Hepatic stellate cell (primary cell): ENCODE data around the gene ZBTB47.
A peak's percentile ranks its signal among the peaks of the same experiment; 100 is the strongest.

Source experiments
- DNase-seq: peaks from one replicate; pipeline ENCODE4 v3.0.0; 2011; ENCODE audit warnings: low spot score

ZBTB47 gene

GRCh38 chr3:42699511-42699971 is 46.0 kb downstream of the ZBTB47 start:
- DNase-seq = peak; percentile 6

DNA sequence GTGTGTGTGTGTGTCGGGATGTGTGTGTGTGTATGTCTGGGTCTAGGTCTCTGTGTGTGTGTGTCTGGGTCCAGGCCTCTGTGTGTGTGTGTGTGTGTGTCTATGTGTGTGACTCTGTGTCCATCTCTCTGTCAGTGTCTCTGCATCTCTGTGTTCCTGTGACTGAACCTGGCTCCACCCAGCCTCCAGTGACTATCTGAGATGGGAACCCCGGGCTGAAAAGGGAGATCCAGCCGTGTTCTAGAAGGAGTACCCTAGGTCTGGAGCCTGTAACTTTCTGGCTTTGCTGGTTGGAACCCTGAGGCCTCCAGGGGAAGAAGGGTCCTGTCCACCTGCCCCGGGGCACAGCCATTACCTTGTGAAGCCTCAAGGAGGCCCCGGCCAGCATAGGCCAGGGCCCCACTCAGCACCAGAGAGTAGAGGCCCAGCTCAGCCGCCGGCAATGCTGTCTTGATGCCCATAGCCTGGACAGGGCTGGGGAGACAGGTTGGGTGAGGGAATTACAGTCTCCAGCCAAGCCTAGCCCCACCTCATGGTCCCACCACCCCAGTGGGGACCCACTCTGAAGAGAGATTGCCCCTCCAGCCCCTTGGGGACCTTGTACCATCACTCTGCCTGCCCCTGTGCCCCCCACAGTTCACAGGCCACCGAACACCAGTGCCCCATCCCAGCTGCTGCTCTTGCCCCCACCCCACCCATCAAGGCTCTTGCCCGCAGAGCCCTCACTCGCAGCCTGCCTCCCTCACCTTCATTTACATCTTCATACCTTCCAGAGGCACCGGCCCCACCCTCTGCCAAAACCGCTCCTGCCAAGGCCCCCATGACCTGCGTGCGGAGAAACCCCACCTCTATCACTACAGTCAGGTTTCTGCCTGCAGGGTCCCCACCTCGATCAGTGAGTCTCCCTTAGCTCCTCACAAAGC is 47.1 kb downstream of the ZBTB47 start:
- peak; percentile 4 for DNase-seq

GRCh38 chr3:42701371-42702065 is 48.0 kb downstream of the ZBTB47 start:
- peak; percentile 80 for DNase-seq

- DNase-seq = no peak
These were observed 48.8 kb downstream of the ZBTB47 start, which contains the start of gene HHATL for GRCh38 chr3:42702066-42702951. TSS of gene HHATL (minus strand) at chr3:42702798. CDS start at chr3:42700826, 1,972 bp downstream.

GRCh38 chr3:42702982-42703694 is 49.6 kb downstream of the ZBTB47 start:
- DNase-seq = peak; percentile 4

GRCh38 chr3:42703695-42704025 is 50.2 kb downstream of the ZBTB47 start:
- no peak for DNase-seq

GRCh38 chr3:42704136-42704841 is 50.8 kb downstream of the ZBTB47 start:
- DNase-seq = no peak

DNA sequence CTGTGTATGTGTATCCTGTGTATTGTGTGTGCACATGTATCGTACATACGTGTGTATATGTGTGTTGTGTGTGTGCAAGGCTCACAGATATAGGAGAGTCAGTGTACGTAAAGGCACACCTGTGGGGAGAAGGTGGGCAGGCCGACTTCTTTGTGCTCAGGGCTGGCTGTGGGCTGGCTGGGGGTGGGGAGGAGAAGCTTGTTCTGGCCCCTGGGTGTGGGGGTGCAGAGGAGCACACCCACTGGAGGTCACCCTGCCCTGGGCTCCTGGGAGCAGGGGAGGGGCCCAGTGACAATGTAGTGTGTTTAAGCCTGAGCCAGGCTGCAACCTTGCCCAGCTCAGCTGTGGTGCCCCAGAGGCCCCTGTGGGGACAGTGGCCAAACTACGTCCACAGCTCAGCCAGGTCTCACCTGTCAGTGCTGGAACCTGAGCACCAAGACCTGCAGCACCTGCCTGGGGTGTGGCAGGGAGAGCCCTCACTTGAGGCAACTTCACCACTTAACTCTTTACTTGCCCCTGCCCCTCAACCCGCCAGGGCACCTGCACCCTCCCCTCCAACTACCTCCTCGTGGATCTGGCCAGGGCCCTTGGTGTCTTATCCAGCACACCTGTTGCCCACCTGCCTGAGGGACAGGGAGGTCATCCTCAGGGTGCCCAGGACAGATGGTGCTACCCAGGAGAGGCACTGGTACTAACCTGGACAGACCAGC is 51.7 kb downstream of the ZBTB47 start:
- DNase-seq = no peak

DNA sequence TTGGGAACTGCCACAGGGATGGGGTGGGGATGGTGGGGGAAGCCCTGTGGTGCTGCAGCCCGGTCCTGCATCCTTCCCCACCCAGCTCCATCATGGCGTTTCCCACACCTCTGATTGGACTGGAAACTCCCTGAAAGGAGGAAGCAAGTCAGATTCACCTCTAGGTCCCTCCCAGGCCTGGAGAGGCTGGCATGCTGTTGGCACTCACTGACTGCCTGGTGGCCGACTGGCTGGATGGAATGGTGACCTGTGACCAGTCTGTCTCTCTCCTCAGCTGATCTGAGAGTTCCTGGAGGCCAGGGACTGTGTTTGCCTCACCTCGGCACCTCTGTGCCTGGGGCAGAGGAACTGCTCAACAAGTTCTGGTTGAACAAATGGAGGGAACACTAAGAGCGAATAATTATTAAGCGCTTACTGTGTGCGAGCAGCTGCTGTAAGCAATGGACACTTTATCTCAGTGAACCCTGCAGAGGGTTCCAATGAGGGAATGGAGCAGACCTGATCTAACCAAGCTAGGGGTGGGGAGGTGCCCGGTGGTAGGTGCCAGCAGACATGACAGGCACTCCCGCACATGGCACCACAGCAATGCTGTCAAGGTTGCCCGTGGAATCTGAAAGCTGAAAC is 52.6 kb downstream of the ZBTB47 start:
- no peak for DNase-seq

- DNase-seq = no peak
These were observed 53.5 kb downstream of the ZBTB47 start for GRCh38 chr3:42706721-42707619.

GRCh38 chr3:42707620-42708355 is 54.3 kb downstream of the ZBTB47 start:
- no peak for DNase-seq

DNA sequence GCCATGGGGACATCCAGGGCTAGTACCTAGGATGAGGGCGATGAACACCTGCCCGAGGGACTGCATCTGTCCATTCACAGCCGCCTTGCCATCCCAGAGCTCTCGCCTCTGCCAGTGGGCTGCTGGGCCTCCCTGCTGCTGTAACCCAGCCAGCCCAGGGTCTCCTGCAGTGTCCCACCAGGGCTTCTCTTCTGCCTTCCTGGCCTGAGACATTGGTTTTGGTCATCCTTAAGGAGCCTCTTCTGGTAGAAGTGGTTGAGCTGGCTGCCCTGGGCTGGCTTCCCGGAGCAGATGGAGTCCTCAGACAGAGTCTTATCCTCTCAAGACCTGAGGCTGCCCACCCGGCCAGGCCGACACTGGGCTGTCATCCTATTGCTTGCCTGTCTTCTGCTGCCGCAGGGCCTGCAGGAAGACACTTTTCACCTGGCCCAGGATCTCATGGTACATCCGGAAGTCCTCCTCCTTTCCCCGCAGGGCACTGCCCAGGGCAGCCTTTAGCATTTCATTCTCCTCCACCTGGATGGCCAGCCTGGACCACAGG is 55.2 kb downstream of the ZBTB47 start:
- no peak for DNase-seq

DNA sequence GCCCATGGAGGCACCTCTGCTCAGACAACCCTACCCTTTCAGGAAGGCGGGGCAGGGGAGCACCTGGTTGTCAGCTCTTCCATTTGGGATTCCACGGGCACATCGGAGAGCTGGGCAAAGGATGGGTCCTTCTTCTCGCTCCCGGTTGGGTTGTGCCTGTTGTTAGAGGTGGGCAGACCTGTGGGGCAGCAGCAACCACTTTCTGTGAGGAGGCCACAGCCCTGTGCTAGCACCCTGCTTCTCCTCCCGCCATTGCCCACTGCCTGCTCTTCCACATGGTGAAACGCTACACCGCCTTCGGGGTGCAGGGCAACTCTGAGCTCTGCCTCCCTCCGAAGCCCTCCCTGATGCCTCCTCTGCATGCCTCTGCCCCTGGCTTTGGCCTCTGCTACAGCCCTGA is 56.1 kb downstream of the ZBTB47 start:
- DNase-seq = no peak

DNA sequence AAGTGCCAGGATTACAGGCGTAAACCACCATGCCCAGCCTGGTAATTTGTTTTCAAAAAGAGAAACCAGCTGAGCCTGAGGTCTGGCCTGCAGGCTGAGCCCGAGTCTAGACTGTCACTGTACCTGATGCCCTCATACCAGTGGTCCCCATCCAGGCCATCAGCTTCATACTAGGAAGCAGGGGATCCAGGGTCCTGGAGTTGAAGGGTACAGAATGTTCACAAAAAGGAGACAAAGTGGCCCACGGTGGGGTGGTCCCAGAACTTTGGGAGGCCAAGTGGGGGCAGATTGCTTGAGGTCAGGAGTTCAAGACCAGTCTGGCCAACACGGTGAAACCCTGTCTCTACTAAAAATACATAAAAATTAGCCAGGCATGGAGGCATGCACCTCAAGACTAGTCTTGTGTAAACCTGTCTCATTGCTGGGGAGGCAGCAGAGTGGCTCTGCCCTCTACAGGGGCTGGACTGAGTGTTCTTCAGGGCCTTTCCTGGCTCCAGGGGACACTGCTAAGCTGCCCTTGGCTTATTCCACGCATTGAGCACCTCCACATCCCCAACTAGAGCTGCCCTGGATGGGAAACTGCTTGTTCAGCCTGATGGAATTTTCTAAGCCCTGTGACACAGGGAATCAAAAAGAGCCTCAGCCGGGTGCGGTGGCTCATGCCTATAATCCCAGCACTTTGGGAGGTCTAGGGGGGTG is 57.0 kb downstream of the ZBTB47 start:
- no peak for DNase-seq

DNA sequence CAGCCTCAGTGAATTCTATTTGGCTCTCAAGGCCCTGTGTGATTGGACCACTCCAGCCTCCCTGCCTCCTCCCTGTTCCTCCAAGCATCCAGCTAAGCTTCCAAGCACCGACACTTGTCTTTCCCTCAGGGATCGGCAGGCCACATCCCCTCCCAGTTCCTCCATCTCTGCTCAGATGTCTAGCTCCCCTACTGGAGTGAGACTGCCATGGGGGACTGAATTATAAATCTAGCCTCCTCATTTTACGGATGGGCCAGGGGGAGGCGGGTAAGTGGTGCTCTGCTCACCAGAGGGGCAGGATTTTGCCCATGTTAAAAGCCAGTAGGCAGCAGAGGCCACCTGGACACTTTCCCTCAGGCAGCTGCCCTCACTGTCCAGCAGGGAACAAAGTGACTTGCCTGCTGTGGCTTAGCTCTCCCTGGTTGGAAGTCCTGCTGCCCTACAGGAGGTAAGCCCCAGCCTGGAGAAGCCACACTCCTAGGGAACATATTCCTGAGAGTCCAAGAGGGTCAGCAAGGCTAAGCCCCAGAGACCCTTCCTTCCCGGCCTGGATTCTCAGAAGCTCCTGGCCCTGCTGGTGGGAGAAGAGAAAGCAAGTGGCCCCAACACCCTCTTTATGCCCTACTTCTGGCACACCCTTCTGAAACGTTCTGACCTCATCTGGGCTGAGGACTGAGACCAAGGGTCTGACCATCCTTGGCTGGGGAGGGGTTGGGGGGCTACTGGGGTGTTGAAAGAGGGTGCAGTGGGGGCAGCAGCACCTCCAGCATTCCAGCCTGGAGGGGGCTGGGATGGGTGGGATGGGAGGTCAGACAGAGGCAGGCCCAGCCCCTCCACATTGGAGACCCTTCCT is 58.2 kb downstream of the ZBTB47 start:
- DNase-seq = no peak

GRCh38 chr3:42712344-42712648 is 58.8 kb downstream of the ZBTB47 start:
- DNase-seq = no peak
